Natural killer cell (primary cell): ENCODE measurements around the gene TAF3. TPM values are rescaled to one million over a fixed set of nuclear protein-coding genes. Genes with fewer than 3 reads are reported as not detected.

Experiments
- ATAC-seq, 3 donors: fragments of 150-1000 bp in 2 of 3; fragments of 200-7000 bp in 1 of 3; cut with Tn5 transposase; 1 replicate in 1 of 3; 2 replicates in 2 of 3; pipeline ENCODE4 v1.10.0; 2021; ENCODE audit warnings: mild to moderate bottlenecking in 2 of 3, moderate library complexity in 2 of 3
- DNase-seq, 2 donors: peaks; one replicate each; pipeline versions ENCODE4 v3.0.0 to v3.0.0-alpha.2; 2013 to 2021; ENCODE audit warnings: mixed read lengths in 1 of 2
- H3K27ac ChIP-seq: one replicate; pipeline ENCODE4 v1.5.1; 2013; ENCODE audit warnings: mild to moderate bottlenecking, low read length
- H3K27me3 ChIP-seq: one replicate; pipeline ENCODE4 v1.6.1; 2013; ENCODE audit warnings: low read length; ENCODE audit not compliant: control insufficient read depth, insufficient read depth
- H3K36me3 ChIP-seq: one replicate; pipeline ENCODE4 v1.6.1; 2013; ENCODE audit warnings: low read length; ENCODE audit not compliant: control insufficient read depth, insufficient read depth
- H3K4me1 ChIP-seq: one replicate; pipeline ENCODE4 v1.6.1; 2013; ENCODE audit warnings: low read length; ENCODE audit not compliant: control insufficient read depth, insufficient read depth
- H3K4me3 ChIP-seq: one replicate; pipeline ENCODE4 v1.5.1; 2013; ENCODE audit warnings: low read length
- H3K9me3 ChIP-seq: one replicate; pipeline ENCODE4 v1.6.1; 2013; ENCODE audit warnings: low read length; ENCODE audit not compliant: control insufficient read depth, insufficient read depth
- H3K27ac Mint-ChIP-seq, 2 donors: one replicate each; pipeline ENCODE4 v1.8.0; 2022; ENCODE audit warnings: mild to moderate bottlenecking in 2 of 2, mixed read lengths in 2 of 2, moderate library complexity in 1 of 2
- H3K27me3 Mint-ChIP-seq, 2 donors: one replicate each; pipeline ENCODE4 v1.8.0; 2022; ENCODE audit warnings: low read depth in 2 of 2, mixed read lengths in 2 of 2
- H3K36me3 Mint-ChIP-seq: one replicate; pipeline ENCODE4 v1.8.0; 2022; ENCODE audit warnings: mixed read lengths
- H3K4me1 Mint-ChIP-seq, 2 donors: one replicate each; pipeline ENCODE4 v1.8.0; 2022; ENCODE audit warnings: mixed read lengths in 2 of 2
- H3K4me3 Mint-ChIP-seq: one replicate; pipeline ENCODE4 v1.8.0; 2022; ENCODE audit warnings: mild to moderate bottlenecking, moderate library complexity, mixed read lengths
- H3K9me3 Mint-ChIP-seq, 2 donors: one replicate each; pipeline ENCODE4 v1.8.0; 2022; ENCODE audit warnings: mixed read lengths in 2 of 2
- CTCF ChIP-seq: fragments of 200-600 bp; IDR thresholded peaks from one replicate; pipeline ENCODE4 v1.8.0; 2022; ENCODE audit warnings: antibody characterized with exemption
- WGBS: methylation state at CpG from one replicate; pipeline ENCODE4 v1.1.7; 2013; ENCODE audit warnings: missing lambda C conversion rate; ENCODE audit not compliant: insufficient coverage; 5-methylcytosine and 5-hydroxymethylcytosine counted together
- intact Hi-C: fragments of 100-400 bp; cut with micrococcal nuclease; formaldehyde crosslinking; loops from one replicate; pipeline ENCODE4 v1.14.2; 2022
- total RNA-seq, 4 donors: library from RNA; stranded (reverse); fragments of 120-200 nt in 1 of 4; gene quantifications; one replicate each; pipeline versions ENCODE4 v1.2.3 to v1.2.4, GENCODE V29; 2013 to 2022

TAF3 gene
- total RNA-seq, 3 donors from 2014 or later (not counting 1 experiment from before 2014, with no cell fraction given), result 14.5 to 17.0 (median 15.6) TPM

GRCh38 chr10:7937315-7937945 lies 119.1 kb downstream of the TAF3 start:
- peaks cover 7% of the 10 kb centered on the region for H3K36me3 Mint-ChIP-seq

GRCh38 chr10:7941576-7941975 lies 123.3 kb downstream of the TAF3 start:
- H3K4me3 ChIP-seq, result no peak overlapping the region
- H3K27me3 ChIP-seq, result no peaks in the 10 kb centered on the region
- 82% methylated on average over 6 of the region's 6 CpGs for WGBS
- no peak for DNase-seq
- H3K4me1 ChIP-seq, result no peaks in the 10 kb centered on the region
- H3K4me1 Mint-ChIP-seq, result peaks cover 35 to 60% of the 10 kb centered on the region in 2 donors
- no peak overlapping the region for H3K27ac ChIP-seq
- intact Hi-C loops, result no loop called here
- peaks cover 0 to 6% of the 10 kb centered on the region in 2 donors for H3K9me3 Mint-ChIP-seq
- no peak overlapping the region for H3K4me3 Mint-ChIP-seq
- no peaks in the 10 kb centered on the region for H3K36me3 ChIP-seq
- no peaks in the 10 kb centered on the region for H3K9me3 ChIP-seq
- no peaks in the 10 kb centered on the region for H3K27me3 Mint-ChIP-seq
- H3K36me3 Mint-ChIP-seq, result peaks cover 7% of the 10 kb centered on the region
- no peak for ATAC-seq
- no peak for TF ChIP-seq CTCF
- H3K27ac Mint-ChIP-seq, result peak overlapping the region; percentile 4 to 7

More at GRCh38 chr10:7937315-7937945, 119.1 kb downstream of the TAF3 start:
- H3K27ac ChIP-seq, result no peak overlapping the region
- no peak overlapping the region for H3K27ac Mint-ChIP-seq
- DNase-seq (no peak), ATAC-seq (no peak)
- no peaks in the 10 kb centered on the region for H3K27me3 Mint-ChIP-seq
- no peaks in the 10 kb centered on the region for H3K36me3 ChIP-seq
- no peaks in the 10 kb centered on the region for H3K27me3 ChIP-seq
- no peak for TF ChIP-seq CTCF
- H3K4me1 Mint-ChIP-seq, result peaks cover 29 to 54% of the 10 kb centered on the region in 2 donors
- no peak overlapping the region for H3K4me3 Mint-ChIP-seq
- H3K4me3 ChIP-seq, result no peak overlapping the region
- intact Hi-C loops, result no loop called here
- no peaks in the 10 kb centered on the region for H3K4me1 ChIP-seq
- no peaks in the 10 kb centered on the region for H3K9me3 ChIP-seq
- 100% methylated on average over 4 of the region's 5 CpGs for WGBS
- H3K9me3 Mint-ChIP-seq, result peaks cover 0 to 9% of the 10 kb centered on the region in 2 donors

- H3K9me3 Mint-ChIP-seq, result peaks cover 0 to 3% of the 10 kb centered on the region in 2 donors
- Histone ChIP-seq H3K27me3 (no peaks in the 10 kb centered on the region), H3K27ac (no peak overlapping the region), H3K4me1 (no peaks in the 10 kb centered on the region), H3K36me3 (no peaks in the 10 kb centered on the region), H3K9me3 (no peaks in the 10 kb centered on the region), H3K4me3 (no peak overlapping the region)
- ATAC-seq, result no peak
- H3K27ac Mint-ChIP-seq, result no peak overlapping the region
- peaks cover 2% of the 10 kb centered on the region for H3K36me3 Mint-ChIP-seq
- WGBS, result 99% methylated on average over 4 of the region's 4 CpGs
- H3K4me1 Mint-ChIP-seq, result peaks cover 34 to 59% of the 10 kb centered on the region in 2 donors
- no peak for DNase-seq
- H3K4me3 Mint-ChIP-seq, result no peak overlapping the region
- TF ChIP-seq CTCF, result no peak
- no peaks in the 10 kb centered on the region for H3K27me3 Mint-ChIP-seq
- intact Hi-C loops, result no loop called here
Observed at GRCh38 chr10:7942316-7942715, 124.0 kb downstream of the TAF3 start.

- no peaks in the 10 kb centered on the region for H3K36me3 ChIP-seq
- DNase-seq, result no peak
- Mint-ChIP-seq H3K9me3 (peaks cover 0 to 3% of the 10 kb centered on the region in 2 donors), H3K4me3 (no peak overlapping the region), H3K4me1 (peaks cover 35 to 59% of the 10 kb centered on the region in 2 donors), H3K36me3 (no peaks in the 10 kb centered on the region), H3K27ac (no peak overlapping the region), H3K27me3 (no peaks in the 10 kb centered on the region)
- no peak overlapping the region for H3K4me3 ChIP-seq
- intact Hi-C loops, result no loop called here
- H3K27me3 ChIP-seq, result no peaks in the 10 kb centered on the region
- H3K4me1 ChIP-seq, result no peaks in the 10 kb centered on the region
- TF ChIP-seq CTCF, result no peak
- no peak for ATAC-seq
- H3K27ac ChIP-seq, result no peak overlapping the region
- 96% methylated on average over 11 of the region's 11 CpGs for WGBS
- H3K9me3 ChIP-seq, result no peaks in the 10 kb centered on the region
Observed at GRCh38 chr10:7942859-7943258, 124.6 kb downstream of the TAF3 start.
